GM19455 (cell line): ENCODE results near the gene REEP2.

Experiments
- ATAC-seq: cut with Tn5 transposase; IDR thresholded peaks from one replicate; pipeline ENCODE4 v1.9.1; 2021; ENCODE audit not compliant: unreplicated experiment

REEP2 gene

GRCh38 chr5:138448481-138449398 is 9.9 kb downstream of the REEP2 start:
- no peak for ATAC-seq

GRCh38 chr5:138449501-138450239 is 10.8 kb downstream of the REEP2 start:
- peak; percentile 78 for ATAC-seq

- no peak for ATAC-seq
Measured at GRCh38 chr5:138450971-138451370, 12.1 kb downstream of the REEP2 start.

- ATAC-seq = no peak
Measured at GRCh38 chr5:138452720-138453119, 13.9 kb downstream of the REEP2 start.

GRCh38 chr5:138453590-138453989 is 14.7 kb downstream of the REEP2 start:
- no peak for ATAC-seq

GRCh38 chr5:138454121-138454520 is 15.3 kb downstream of the REEP2 start:
- ATAC-seq = no peak

GRCh38 chr5:138455232-138455930 is 16.5 kb downstream of the REEP2 start:
- ATAC-seq = no peak

- no peak for ATAC-seq
Measured at GRCh38 chr5:138457531-138458275, 18.8 kb downstream of the REEP2 start.

GRCh38 chr5:138458384-138458783 is 19.5 kb downstream of the REEP2 start:
- ATAC-seq = no peak

GRCh38 chr5:138458856-138459255 is 20.0 kb downstream of the REEP2 start:
- no peak for ATAC-seq

GRCh38 chr5:138459311-138459933 is 20.6 kb downstream of the REEP2 start:
- no peak for ATAC-seq

GRCh38 chr5:138460032-138460693 is 21.3 kb downstream of the REEP2 start:
- ATAC-seq = no peak

- ATAC-seq = no peak
Measured at GRCh38 chr5:138461343-138462125, 22.7 kb downstream of the REEP2 start.

- no peak for ATAC-seq
Measured at GRCh38 chr5:138463419-138464007, 24.7 kb downstream of the REEP2 start.

GRCh38 chr5:138464008-138464387 is 25.1 kb downstream of the REEP2 start:
- ATAC-seq = peak; percentile 51

- ATAC-seq = peak; percentile 72
Measured at GRCh38 chr5:138464388-138465260, 25.8 kb downstream of the REEP2 start.

- ATAC-seq = peak; percentile 60
Measured at GRCh38 chr5:138465261-138466124, 26.6 kb downstream of the REEP2 start, which contains the start of gene EGR1. Gene EGR1, plus strand, starts transcription at chr5:138465479. Its CDS starts 283 bp downstream, at chr5:138465762.
